HG02798 (cell line): ENCODE results near the gene ZNF837.

Experiments used
- ATAC-seq: cut with Tn5 transposase; IDR thresholded peaks from one replicate; pipeline ENCODE4 v1.9.1; 2021; ENCODE audit warnings: mild to moderate bottlenecking; ENCODE audit not compliant: unreplicated experiment, poor library complexity

Gene ZNF837

DNA sequence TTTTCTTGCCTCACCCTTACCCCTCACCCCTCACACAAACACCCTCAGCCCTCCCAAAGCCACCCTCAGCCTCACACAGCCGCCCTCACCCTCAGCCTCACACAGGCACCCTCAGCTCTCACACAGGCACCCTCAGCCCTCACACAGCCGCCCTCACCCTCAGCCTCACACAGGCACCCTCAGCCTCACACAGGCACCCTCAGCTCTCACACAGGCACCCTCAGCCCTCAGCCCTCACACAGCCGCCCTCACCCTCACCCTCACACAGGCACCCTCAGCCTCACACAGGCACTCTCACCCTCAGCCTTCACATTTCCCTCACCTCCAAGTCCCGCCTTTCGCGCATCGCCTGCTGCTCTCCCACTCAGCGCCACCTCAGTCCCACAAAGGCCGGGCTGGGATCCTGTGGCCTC is 54.3 kb downstream of the ZNF837 start:
- ATAC-seq: no peak

DNA sequence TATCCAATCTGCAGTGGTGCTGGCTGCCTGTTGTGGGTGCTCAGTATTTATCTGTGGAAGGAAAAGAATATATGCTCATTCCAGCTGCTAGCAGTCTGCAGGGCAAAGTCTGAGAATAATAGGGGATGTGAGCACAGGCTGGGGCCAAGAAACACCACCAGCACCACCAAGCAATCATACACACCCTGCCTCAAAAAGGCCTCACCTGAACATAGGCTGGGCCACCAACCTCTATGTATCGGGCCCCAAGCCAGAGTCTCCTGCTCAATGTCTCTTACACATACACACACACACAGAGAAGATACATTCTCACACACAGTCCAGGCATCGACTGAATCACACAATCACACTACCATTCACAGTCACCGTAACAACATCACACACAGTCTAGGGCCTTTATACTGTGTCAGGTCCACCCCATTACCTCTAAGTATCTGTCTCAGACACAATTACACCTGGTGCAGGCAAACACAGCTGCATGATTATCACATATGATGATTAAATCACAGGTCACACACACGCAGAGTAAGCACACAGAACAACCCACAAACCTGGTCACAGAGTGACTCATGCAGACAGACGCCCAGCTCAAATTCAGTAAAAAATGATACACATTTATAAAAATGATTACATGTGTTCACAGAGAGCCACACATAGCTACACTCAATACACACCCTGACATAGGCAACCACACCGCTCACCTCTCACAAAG is 55.4 kb downstream of the ZNF837 start:
- ATAC-seq: no peak

DNA sequence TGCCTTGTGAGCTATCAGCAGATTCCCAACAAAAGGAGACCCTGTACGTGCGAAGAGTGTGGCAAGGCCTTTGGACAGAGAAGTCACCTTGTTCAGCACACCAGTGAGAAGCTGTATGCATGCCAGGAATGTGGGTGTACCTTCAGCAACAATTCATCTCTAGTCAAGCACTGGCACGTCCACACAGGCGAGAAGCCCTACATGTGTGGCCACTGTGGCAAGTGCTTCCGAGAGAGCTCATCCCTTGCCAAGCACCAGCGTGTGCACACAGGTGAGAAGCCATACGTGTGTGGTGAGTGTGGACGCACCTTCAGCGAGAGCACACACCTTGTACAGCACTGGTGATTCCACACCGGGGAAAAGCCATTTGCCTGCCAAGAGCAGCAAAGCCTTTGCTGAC is 61.6 kb downstream of the ZNF837 start:
- ATAC-seq: no peak

DNA sequence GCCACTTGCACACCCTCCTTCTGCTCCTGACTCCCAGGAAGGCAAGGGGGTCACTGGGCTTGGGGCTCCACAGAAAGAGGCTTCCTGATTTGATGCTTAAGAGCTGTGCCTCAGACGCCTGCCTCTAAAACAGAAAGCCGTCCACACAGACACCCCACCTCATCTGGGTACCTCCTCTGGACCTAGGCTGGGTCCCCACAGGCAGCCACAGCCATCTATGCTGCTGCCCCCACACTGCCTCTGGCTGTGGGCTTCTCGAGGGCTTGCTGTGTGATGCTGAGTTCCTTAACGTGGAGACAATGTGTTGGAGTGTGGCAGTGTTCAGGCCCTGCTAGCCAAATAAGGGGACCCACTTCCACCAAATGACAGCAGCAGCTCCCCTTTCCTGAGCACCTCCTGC is 62.5 kb downstream of the ZNF837 start:
- ATAC-seq: no peak
